HG03196 (cell line): ENCODE results near the gene ZNF331.
A peak's percentile ranks its signal among the peaks of the same experiment; 100 is the strongest.
"Not testable (repeated sequence)": the region's sequence is repeated elsewhere in the genome, so short reads cannot be mapped to it uniquely, and the experiment has no call there.

Experiments used
- ATAC-seq: cut with Tn5 transposase; IDR thresholded peaks from one replicate; pipeline ENCODE4 v1.9.1; 2021; ENCODE audit not compliant: unreplicated experiment

Gene ZNF331

DNA sequence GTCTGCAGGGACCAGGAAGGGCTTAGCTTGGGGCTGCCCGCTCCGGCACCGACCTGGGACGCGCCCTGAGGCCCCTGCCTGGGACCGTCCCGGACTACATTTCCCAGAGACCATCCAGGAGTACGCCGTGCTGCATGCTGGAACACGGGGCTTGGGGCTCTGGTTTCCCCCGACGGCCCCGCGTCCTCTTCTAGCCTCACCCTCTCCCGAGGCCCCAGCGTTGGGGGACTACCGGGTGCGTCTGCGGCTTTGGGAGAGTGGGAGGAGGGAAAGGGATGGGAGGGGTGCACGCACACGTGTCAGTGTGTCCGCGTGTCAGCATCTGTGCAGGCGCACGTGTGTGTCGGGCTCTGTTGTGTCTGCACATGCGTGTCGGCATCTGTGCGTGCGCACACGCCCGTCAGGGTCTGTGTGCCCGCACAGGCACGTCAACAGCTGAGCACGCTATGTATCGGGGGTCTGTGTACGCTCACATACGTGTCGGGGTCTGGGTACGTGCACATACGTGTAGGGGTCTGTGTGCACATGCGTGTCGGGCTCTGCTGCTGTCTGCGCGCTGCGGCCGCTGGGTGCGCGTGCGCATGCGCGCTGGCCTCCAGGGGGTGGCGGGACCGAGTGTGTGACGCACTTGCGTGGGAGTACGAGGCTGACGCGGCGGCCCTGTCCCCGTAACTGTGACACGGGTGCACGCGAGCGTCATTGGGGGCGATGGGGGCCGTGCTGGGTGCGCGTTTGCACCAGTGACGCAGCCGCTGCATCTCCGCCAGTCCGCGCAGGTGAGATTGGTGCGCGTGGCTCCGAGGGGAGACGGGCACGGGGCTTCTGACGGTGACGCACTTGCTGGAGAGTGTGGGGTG lies at the start of gene ZNF331:
ZNF331 (plus strand) TSS at position 625 of the 857 bp plus-strand sequence. CDS start 31,232 bp downstream, outside the sequence.
- peak; percentile 59 for ATAC-seq

DNA sequence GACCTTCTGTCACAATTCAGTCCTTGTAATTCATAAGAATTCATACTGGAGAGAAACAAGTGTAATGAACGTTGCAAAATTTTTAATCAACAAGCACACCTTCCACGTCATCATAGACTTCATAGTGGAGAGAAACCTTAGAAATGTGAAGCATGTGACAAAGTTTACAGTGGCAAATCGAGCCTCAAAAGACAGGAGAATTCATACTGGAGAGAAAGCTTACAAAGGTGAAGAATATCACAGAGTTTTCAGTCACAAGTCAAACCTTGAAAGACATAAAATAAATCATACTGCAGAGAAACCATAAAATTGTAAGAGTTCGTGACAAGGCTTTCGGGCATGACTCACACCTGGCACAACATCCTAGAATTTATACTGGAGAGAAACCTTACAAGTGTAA lies 45.8 kb upstream of the ZNF331 start:
- ATAC-seq, result no peak

DNA sequence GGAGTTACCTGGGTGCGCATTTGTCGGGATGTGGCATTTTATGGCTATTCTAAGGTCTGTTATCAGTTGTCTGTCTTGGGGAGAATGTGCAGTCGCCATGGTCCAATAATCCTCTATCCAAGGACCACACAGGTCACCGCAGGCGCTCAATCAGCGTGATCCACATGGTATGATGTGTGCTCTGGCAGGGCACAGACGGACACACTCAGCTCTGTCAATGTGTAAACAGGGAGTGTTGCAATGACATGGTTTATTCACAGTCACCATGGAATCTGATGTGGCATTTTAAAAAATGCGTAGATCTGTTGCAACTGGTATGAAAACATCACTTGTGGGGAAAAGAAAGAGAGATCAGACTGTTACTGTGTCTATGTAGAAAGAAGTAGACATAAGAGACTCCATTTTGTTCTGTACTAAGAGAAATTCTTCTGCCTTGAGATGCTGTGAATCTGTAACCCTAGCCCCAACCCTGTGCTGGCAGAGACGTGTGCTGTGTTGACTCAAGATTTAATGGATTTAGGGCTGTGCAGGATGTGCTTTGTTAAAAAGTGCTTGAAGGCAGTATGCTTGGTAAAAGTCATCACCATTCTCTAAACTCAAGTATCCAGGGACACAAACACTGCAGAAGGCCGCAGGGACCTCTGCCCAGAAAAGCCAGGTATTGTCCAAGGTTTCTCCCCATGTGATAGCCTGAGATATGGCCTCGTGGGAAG lies 40.5 kb upstream of the ZNF331 start:
- ATAC-seq, result not testable (repeated sequence)

DNA sequence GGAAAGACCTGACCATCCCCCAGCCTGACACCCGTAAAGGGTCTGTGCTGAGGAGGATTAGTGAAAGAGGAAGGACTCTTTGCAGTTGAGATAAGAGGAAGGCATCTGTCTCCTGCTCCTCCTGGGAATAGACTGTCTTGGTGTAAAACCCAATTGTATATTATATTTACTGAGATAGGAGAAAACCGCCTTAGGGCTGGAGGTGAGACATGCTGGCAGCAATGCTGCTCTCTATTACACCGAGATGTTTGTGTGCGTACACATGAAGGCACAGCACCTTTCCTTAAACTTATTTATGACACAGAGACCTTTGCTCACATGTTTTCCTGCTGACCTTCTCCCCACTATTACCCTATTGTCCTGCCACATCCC lies 39.9 kb upstream of the ZNF331 start:
- not testable (repeated sequence) for ATAC-seq

DNA sequence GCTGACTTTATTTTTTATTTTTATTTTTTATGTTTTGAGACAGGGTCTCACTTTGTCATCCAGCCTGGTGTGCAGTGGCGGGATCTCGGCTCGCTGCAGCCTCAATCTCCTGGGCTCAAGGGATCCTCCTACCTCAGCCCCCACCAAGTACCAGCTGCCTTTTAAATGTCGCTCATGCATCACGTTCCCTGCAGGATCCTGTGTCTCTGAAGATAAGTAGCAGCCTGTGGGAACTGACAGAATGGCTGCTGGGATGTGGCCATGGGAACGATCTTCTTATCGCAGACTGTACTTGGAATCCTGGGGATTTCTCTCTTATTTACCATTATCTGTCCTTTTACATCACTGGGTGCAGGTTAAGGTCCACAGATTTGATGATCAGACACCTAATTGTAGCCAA lies 34.8 kb upstream of the ZNF331 start:
- not testable (repeated sequence) for ATAC-seq

DNA sequence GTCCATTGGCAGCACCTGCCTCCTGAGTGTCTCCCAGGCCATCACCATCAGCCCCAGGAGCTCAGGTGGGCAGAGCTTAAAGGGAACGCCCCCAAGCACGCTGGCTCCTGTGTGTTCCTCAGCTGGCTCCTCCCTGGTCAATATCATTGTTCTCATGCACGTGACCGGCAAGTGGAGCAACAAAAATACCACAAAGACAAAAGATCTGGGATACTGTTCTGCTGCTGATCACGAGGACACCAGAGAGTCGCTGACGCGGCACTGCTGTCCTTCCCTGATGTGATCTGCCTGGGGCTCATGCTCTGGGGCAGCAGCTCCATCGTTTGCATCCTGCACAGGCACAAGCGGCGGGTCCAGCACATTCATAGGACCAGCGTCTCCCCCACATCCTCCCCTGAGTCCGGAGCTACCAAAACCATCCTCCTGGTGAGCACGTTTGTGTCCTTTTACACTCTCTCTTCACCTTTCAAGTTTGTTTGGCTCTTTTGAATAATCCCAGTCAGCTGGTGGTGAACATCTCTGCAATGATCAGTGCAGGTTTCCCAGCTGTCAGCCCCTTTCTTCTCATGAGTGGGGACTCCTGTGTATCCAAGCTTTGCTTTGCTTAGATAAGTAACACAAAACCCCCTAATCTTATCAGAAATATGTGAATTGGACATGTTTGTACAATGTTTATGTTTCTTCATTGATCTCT lies 34.1 kb upstream of the ZNF331 start:
- ATAC-seq, result not testable (repeated sequence)

DNA sequence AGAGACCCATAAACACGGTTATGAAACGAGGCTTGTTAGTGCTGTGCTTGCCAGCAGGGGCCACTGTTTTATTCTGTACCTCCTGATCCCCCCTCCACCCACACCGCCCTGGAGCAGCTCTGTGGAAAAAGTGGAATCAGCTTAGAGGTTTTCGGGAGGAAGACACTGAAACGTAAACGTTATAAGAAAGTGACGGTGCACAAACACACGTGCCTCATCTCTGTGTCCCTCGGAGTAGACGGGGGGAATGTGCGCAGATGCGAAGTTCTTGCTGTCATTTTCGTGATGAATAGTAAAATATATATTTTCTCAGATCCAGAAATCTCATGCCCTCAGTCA lies 33.6 kb upstream of the ZNF331 start:
- ATAC-seq, result not testable (repeated sequence)

DNA sequence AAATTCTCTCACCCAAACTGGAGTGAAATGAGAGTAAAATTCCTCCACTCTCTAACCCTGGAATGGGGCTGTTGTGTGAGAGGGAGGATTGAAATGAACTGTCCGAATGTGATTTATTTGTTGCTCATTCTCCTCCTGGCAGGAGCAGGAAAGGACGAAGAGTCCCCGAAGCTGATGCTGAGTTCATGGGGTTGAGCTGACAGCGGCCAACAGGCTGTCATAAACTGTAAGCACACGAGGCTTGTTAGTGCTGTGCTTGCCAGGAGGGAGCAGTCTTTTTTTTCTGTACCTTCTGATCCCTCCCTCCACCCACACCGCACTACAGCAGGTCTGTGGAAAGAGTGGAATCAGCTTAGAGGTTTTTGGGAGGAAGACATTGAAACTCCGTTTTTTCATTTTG lies 33.1 kb upstream of the ZNF331 start:
- ATAC-seq, result no peak

DNA sequence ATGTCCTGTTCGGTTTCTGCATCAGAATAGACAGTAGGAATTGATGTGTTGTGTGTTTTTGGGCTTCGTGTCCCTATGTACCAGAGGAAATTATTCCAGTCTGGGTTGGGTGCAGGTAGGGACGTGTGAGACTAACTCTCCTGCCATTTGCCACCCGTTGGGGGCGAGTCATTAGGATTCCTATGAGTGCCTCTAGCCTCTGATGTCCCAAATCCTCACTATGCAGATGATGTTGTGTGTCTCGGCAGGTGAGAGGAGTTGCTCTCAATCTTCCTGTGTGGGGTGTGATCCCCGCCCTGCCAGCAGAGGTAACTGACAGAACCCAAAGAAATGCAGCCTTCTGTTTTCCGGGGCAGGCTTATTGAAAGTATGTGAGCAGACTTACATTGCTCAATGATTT lies 31.2 kb upstream of the ZNF331 start:
- ATAC-seq, result no peak

DNA sequence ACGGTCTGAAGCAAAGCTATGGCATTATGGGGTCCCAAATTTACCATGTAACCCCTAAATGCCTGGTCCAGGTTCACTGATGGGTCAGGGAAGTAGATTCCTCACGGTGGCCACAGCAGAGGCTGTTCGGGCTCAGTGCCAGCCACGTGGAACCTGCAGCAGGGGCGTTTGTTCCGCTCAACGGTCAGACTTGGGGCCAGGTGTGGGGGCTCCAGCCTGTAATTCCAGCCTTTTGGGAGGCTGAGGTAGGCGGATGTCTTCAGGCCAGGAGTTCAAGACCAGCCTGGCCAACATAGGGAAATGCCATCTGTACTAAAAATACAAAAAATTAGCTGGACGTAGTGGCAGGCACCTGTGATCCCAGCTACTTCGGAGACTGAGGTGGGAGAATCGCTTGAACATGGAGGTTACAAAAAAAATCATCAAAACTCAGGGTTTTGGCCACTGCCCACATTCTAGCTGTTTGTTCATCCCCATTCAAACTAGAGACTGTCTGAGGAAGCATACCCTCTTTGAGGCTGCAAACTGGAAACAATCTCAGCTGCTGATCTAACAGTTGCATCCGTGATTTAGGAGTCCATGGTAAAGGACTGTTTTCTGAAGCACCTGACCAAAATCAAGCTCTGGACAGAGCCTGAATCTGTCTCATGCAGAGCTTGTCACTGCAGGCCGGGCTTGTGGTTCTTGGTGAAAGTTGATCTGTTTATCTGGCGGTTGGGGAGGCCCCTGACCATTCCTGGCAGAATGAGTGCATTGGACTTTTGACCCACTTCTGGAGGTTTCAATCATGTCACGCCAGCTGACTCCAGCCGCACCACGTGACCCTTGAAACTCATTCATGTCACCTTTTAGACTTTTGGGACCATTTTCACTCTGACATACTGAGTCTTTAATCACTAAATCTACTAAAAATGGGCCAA lies 30.2 kb upstream of the ZNF331 start:
- ATAC-seq, result no peak

DNA sequence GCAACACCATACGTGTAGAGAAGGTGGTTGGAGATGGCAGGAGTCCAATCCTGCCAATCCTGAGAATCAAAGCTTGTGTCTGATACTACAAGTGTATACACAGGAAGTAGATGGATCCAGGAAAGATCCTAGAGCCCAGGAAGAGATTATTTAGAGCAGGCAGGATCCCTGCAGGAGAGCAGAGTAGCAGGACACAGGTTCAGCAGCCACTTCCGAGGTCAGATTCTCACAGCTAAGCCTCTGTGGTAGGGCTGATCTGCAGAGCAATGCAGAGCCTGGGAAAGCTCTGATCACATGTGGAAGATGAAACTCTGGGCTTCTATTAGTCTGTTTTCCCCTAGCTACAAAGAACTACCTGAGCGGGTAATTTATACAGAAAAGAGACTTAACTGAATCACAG lies 28.5 kb upstream of the ZNF331 start:
- no peak for ATAC-seq

DNA sequence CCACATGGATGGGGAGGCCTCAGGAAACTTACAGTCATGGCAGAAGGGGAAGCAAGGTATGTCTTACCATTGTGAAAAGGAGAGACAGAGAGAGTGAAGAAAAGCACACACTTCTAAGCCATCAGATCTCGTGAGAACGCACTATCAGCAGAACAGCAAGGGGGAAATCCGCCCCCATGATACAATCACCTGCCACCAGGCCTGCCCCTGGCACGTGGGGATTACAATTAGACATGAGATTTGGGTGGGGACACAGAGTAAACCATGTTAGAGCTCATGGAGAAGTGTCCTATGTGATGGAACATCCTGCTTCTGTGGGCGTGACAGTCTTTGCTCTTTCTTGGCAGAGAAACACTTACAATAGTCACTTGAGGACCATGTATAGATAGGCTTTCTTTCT lies 28.1 kb upstream of the ZNF331 start:
- ATAC-seq, result no peak

DNA sequence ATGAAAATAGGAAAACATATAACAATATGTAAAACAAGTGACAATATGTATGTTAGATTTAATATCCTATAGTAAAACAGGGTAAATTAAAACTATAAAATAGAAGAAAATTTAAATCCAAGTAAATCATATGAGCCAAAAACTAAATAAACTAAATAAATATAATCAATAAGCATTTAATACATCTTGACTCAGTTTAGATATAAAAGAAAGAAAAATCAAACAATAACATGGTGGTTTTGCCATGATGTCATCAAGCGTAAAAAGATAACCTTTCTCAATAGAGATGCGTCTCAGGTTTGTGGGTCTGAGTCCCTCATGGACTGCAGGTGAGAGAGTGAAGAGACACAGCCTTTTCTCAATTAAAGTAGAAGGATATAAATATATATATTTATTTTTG lies 26.6 kb upstream of the ZNF331 start:
- ATAC-seq, result no peak

DNA sequence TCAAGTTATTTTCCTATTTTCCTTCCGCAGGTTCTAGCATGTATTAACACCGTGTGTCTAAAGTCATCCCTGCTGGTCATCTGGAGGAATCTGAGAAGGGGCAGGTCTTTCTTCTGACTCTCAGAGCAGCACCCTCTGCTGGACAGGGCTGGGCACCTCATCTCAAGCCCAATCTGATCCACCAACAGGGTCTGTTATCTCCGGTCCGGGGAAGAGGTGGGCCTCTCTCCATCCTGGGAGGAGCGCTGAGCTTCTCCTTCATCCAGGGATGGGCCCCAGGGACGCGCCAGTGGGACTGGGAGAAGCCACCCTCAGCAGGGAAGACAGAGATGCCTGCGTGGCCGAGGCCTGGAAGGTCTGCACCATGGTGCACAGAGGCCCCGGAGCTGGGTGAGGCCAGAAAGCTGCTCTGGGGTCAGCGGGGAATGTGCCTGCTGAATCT lies 26.0 kb upstream of the ZNF331 start:
- ATAC-seq, result no peak

DNA sequence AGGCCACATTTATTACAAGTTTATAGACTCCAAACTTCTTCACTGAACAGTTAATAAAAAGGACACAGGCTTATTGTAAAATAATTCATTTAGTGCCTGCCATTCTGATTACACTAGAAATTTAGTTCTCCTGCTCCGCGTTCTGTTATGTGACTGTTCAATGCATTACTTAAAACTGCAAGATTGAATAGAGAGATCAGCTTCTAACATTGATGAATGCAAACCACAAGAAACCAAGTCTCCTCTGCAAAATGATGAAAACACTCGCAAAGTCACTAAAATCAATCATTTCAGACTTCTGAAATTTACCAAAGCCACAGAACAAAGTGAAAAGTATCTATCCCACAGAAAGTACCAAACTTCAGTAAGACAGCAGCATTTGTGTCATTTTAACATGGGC lies 22.9 kb upstream of the ZNF331 start:
- not testable (repeated sequence) for ATAC-seq

DNA sequence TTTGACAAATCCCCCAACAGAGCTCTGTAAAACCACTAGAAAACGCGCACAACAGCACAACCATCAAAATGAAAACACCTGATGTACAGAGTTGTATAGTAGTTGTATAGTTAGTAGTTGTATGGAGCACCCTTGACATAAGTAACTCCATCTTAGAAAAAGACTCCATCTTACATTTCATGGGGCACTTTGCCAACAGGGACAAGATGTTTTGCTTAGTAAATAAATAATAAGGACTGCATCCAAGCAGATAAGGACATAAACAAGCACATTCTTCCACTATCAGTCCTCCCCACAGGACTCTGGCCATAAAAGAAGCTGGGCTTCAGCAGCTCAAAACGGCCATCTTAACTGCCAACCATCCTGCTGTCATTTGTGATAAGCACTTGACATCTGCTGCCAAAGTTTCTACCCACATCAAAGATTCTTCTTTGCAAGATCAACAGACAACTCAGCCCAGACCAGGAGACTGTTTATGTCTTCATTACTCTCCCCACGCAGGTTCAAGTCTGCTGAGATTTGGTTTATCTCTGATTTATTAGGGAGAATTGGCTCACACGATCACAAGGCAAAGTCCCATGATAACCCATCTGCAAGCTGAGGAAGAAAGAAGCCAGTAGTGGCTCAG lies 20.7 kb upstream of the ZNF331 start:
- no peak for ATAC-seq

DNA sequence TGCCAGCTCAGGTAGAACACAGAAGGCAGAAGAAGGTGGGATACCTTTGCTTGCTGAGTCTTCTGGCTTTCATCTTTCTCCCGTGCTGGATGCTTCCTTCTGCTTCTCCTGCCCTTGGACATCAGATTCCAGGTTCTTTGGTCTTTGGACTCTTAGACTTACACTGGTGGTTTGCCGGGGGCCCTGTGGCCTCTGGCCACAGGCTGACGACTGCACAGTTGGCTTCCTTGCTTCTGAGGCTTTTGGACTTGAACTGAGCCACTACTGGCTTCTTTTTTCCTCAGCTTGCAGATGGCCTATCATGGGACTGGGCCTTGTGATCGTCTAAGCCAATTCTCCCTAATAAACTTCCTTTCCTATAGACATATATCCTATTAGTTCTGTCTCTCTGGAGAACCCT lies 19.8 kb upstream of the ZNF331 start:
- no peak for ATAC-seq

DNA sequence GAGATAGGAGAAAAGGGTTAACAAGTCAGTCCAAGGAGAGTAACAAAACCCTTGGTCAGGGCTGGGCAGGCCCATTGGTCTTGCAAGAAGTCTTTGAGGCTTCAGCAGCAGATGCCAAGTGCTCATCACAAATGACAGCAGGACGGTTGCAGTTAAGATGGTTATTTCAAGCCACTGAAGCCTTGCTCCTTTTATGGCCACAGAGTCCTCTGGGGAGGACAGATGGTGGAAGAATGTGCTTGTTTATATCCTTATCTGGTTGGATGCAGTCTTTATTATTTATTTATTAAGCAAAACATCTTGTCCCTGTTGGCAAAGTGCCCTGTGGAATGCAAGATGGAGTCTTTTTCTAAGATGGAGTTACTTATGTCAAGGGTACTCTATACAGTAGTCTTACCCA lies 19.2 kb upstream of the ZNF331 start:
- no peak for ATAC-seq

DNA sequence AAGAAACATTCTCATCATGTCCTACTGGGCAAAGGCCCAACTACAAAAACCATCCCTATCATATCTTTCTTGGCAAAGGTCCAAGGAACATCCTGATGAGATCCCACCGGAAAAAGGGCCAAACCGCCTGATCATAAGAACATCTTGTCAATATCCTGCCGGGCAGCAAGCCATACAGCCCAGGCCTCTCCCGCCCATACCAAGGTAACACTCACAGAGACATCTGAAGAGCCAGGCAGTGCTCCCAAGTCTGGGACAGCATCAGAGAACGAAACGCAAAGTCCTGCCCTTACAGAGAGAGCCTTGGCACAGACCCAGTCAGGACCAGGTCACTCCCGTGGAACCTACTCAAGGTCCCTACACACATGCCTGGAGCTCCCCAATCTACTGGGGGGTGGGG lies 18.5 kb upstream of the ZNF331 start:
- ATAC-seq, result no peak

DNA sequence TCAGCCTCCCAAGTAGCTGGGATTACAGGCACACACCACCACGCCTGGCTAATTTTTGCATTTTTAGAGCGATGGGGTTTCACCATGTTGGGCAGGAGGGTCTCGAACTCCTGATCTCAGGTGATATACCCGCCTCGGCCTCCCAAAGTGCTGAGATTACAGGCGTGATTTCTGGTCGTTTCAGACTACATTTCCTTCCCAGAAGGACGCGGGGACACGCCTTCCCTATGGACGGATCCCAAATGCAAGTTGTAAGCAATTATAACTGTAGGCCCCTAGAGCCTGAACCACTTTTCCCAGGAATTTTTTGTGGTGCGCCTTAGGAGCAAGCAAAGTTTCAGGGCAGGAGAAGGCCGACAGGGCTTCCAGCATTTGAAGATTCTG lies 17.8 kb upstream of the ZNF331 start:
- no peak for ATAC-seq
